Cardiac septum (tissue), 1 donor: Measurements from ENCODE around the gene CLDND2. TPM values are rescaled to one million over a fixed set of nuclear protein-coding genes. Genes with fewer than 3 reads are reported as not detected.

ENCODE experiments used
- DNase-seq: peaks from one replicate; pipeline ENCODE4 v3.0.0-alpha.2; 2020; ENCODE audit warnings: low spot score
- intact Hi-C: fragments of 100-400 bp; cut with DNase I; formaldehyde crosslinking; loops from one replicate; pipeline ENCODE4 v1.14.0; 2022
- total RNA-seq: library from RNA; stranded (reverse); fragmentation: NEBNext Ultra II Directional; extraction: Animal tissue kit (Norgen Biotek cat#: 25700); gene quantifications from one replicate; pipeline ENCODE4 v1.2.1, GENCODE V29; 2021
- donor health status: DM: no; HTN: no; CAD: no.

CLDND2 gene
- total RNA-seq, 1 donor from 2014 or later, result 1.0 TPM

- no peak for DNase-seq
- intact Hi-C loops, result no loop called here
Measured at GRCh38 chr19:51321799-51322198, 47.0 kb downstream of the CLDND2 start.

- no peak for DNase-seq
- intact Hi-C loops, result no loop called here
Measured at GRCh38 chr19:51320280-51320657, 48.5 kb downstream of the CLDND2 start.

GRCh38 chr19:51319649-51320279 is 49.0 kb downstream of the CLDND2 start:
- intact Hi-C loops, result no loop called here
- no peak for DNase-seq

- DNase-seq, result no peak
- intact Hi-C loops, result no loop called here
Measured at GRCh38 chr19:51318687-51319648, 49.8 kb downstream of the CLDND2 start.

GRCh38 chr19:51317968-51318367 is 50.8 kb downstream of the CLDND2 start:
- DNase-seq, result no peak
- intact Hi-C loops, result no loop called here

GRCh38 chr19:51317376-51317775 is 51.4 kb downstream of the CLDND2 start:
- intact Hi-C loops, result no loop called here
- DNase-seq, result no peak

Other genes starting within 250 kb of the CLDND2 start
- 1.4 TPM for gene SIGLEC9, start 244.1 kb downstream of the CLDND2 start, total RNA-seq
- 0.70 TPM for gene SIGLEC7, start 226.7 kb downstream of the CLDND2 start, total RNA-seq
- gene CD33, start 143.9 kb downstream of the CLDND2 start, total RNA-seq, result 1.4 TPM
- not detected for gene SIGLECL1, start 117.9 kb downstream of the CLDND2 start, total RNA-seq
- gene IGLON5, start 57.4 kb downstream of the CLDND2 start, total RNA-seq, result not detected
- gene VSIG10L, start 26.9 kb downstream of the CLDND2 start, total RNA-seq, result 0.86 TPM
- 180 TPM for gene ETFB, start 2.6 kb downstream of the CLDND2 start, total RNA-seq
- gene NKG7, start 3.7 kb upstream of the CLDND2 start, total RNA-seq, result 3.6 TPM
- not detected for gene LIM2, start 19.0 kb upstream of the CLDND2 start, total RNA-seq
- gene C19orf84, start 21.6 kb upstream of the CLDND2 start, total RNA-seq, result not detected
- 0.30 TPM for gene SIGLEC10, start 48.6 kb upstream of the CLDND2 start, total RNA-seq
- not detected for gene SIGLEC8, start 89.5 kb upstream of the CLDND2 start, total RNA-seq
- gene CEACAM18, start 109.5 kb upstream of the CLDND2 start, total RNA-seq, result not detected
- not detected for gene SIGLEC12, start 132.8 kb upstream of the CLDND2 start, total RNA-seq
- 0.22 TPM for gene SIGLEC6, start 162.7 kb upstream of the CLDND2 start, total RNA-seq
- gene ZNF175, start 202.3 kb upstream of the CLDND2 start, total RNA-seq, result 7.8 TPM